Gastroesophageal sphincter (tissue), 3 donors: ENCODE results near the gene ZNF48.

Experiments
- CTCF ChIP-seq, 4 experiments: fragments of 200-600 bp in 2 of 4; fragments of 450-650 bp in 2 of 4; sonication (generic) in 1 of 4; IDR thresholded peaks; one replicate each; pipeline ENCODE4 v1.5.1; 2017 to 2019; ENCODE audit warnings: antibody characterized with exemption in 4 of 4, mild to moderate bottlenecking in 2 of 4, moderate library complexity in 2 of 4
- EP300 ChIP-seq: sonication (generic); formaldehyde crosslinking; IDR thresholded peaks from one replicate; pipeline ENCODE4 v1.6.1; 2017; ENCODE audit warnings: antibody characterized with exemption, mild to moderate bottlenecking
- POLR2AphosphoS5 ChIP-seq: sonication (generic); formaldehyde crosslinking; IDR thresholded peaks from one replicate; pipeline ENCODE4 v1.6.1; 2017; ENCODE audit warnings: antibody characterized with exemption

- TF ChIP-seq POLR2AphosphoS5 (no peak), CTCF (IDR thresholded peaks at IDR 0.05) (no peak), EP300 (no peak)
Measured at GRCh38 chr16:30349675-30350074, 45.5 kb upstream of the ZNF48 start.
